Measurements from ENCODE around the gene TFR2.

DNA sequence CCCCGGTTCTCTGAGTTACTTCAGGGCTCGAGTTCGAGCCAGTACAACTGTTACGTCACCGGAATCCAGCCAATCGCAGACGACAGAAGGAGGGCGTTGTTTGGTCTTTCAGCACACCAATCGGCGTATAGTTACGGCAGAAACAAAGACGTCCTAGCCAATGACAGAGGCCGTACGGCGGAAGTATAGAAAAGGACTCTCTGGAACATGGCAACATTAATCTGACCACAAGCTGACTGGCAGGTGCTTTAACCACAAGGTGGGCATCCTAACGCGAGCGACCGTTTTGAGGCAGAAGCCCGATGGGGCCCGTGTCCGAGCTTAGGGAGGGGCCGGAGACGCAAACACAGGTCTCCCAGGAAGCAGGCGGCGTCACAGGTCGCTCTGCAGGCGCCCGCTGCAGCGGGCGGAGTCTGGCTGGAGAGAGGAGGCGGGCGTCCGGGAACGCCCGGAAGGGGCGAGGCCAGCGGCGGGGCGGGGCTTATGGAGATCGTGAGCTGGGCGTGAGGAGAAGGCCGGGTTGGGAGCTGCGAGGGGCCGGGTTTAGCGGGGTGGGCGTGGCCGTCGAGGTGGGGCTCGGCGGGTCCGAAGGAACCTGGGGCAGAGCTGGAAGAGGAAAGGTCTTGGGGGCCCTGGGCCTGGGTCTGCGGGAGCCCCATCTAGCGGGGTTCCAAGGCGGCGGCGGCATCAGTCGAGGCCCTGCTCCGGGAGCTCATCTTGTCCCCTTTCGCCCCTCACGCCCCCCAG, 29.2 kb downstream of the TFR2 start, which contains the start of gene MOSPD3:
- no peak for TF ChIP-seq CTCF (conservative IDR thresholded peaks at IDR 0.05; ENCODE audit: low read length)
- no peak for TF ChIP-seq EZH2phosphoT487 (IDR thresholded peaks at IDR 0.05; ENCODE audit: borderline replicate concordance, low read depth, low read length)

Data from OCI-LY7 (cell line).